Heart right ventricle (tissue), 16 donors: ENCODE results near the gene MRS2. TPM values are rescaled to one million over a fixed set of nuclear protein-coding genes. Genes with fewer than 3 reads are reported as not detected.

Source experiments
- ATAC-seq, 8 donors: fragments of 200-7000 bp; cut with Tn5 transposase; one replicate each; pipeline ENCODE4 v1.9.1; 2020; ENCODE audit warnings: mild to moderate bottlenecking in 8 of 8, moderate library complexity in 8 of 8, moderate number of reproducible peaks in 1 of 8
- DNase-seq, 2 donors: peaks; one replicate each; pipeline ENCODE4 v3.0.0-alpha.2; 2020
- H3K27ac ChIP-seq, 10 donors: fragments of 200-600 bp; sonication (generic) in 2 of 10; one replicate each; pipeline versions ENCODE4 v1.5.0 to v1.8.0; 2020 to 2022; ENCODE audit warnings: mild to moderate bottlenecking in 3 of 10
- H3K27me3 ChIP-seq, 7 donors: fragments of 200-600 bp; one replicate each; pipeline ENCODE4 v1.8.0; 2021 to 2022; ENCODE audit warnings: mild to moderate bottlenecking in 2 of 7
- H3K36me3 ChIP-seq, 9 donors: fragments of 200-600 bp; sonication (generic) in 1 of 9; one replicate each; pipeline versions ENCODE4 v1.5.0 to v1.8.0; 2020 to 2022; ENCODE audit warnings: mild to moderate bottlenecking in 2 of 9
- H3K4me1 ChIP-seq, 9 donors: fragments of 200-600 bp; sonication (generic) in 1 of 9; one replicate each; pipeline versions ENCODE4 v1.5.0 to v1.8.0; 2020 to 2022; ENCODE audit warnings: mild to moderate bottlenecking in 4 of 9
- H3K4me3 ChIP-seq, 10 donors: fragments of 200-600 bp; sonication (generic) in 2 of 10; one replicate each; pipeline versions ENCODE4 v1.5.0 to v1.8.0; 2020 to 2022; ENCODE audit warnings: mild to moderate bottlenecking in 7 of 10, moderate library complexity in 2 of 10
- H3K9me3 ChIP-seq, 11 donors: fragments of 200-600 bp in 10 of 11; sonication (generic) in 2 of 11; one replicate each; pipeline versions ENCODE4 v1.5.0 to v1.8.0; 2013 to 2022; ENCODE audit warnings: mild to moderate bottlenecking in 2 of 11, control low read depth in 1 of 11, moderate library complexity in 1 of 11
- WGBS, 2 donors: extraction: QIAGEN DNeasy Blood & Tissue Kit; methylation state at CpG; one replicate each; pipeline ENCODE4 v1.1.7; 2013; ENCODE audit warnings: inconsistent platforms in 1 of 2; 5-methylcytosine and 5-hydroxymethylcytosine counted together
- intact Hi-C, 10 donors: fragments of 100-400 bp; cut with DNase I; formaldehyde crosslinking; loops; one replicate each; pipeline versions ENCODE4 v1.11.1 to v1.14.2; 2022
- polyA plus RNA-seq, 2 donors: library from polyadenylated mRNA; stranded (reverse); fragments of 200-250 nt; gene quantifications; one replicate each; pipeline ENCODE4 v1.2.3, GENCODE V29; 2013
- total RNA-seq, 10 donors: library from RNA; stranded (reverse); fragmentation: NEBNext Ultra II Directional in 3 of 10; extraction: Animal tissue kit (Norgen Biotek cat#: 25700) in 3 of 10; gene quantifications; one replicate each; pipeline versions ENCODE4 v1.2.1 to v1.2.4, GENCODE V29; 2021 to 2023
- TF ChIP-seq, protein P1 (sequence below), 9 donors: fragments of 200-600 bp; sonication (generic) in 2 of 9; IDR thresholded peaks; one replicate each; pipeline versions ENCODE4 v1.5.0 to v1.8.0; 2021 to 2022; ENCODE audit warnings: antibody characterized with exemption in 9 of 9, mild to moderate bottlenecking in 5 of 9, moderate library complexity in 1 of 9
- donor health status: Arrhythmogenic right ventricular cardiomyopathy.
- donor health status: ischemic (EF 13 %, LVEDD 7.1; RV severe dilation, severe dysfunction).
- donor health status: healthy with polysubstance abuse.
- donor health status: DM: no; HTN: yes; CAD: no.
- donor health status: DM: no; HTN: no; CAD: no.
- donor health status: ischemic (EF 25% LVEDD 6.9; RV normal size, moderate dysfunction).
- donor health status: ischemic (EF 25% LVEDD 5.7; RV mildly dilated, moderate dysfunction).
- donor health status: healthy.
- donor health status: DM: yes; HTN: yes; CAD: no.
- donor health status: Ischemic cardiomyopathy.
- donor health status: ischemic (EF 35%, LVEDD 5.7; RV mildly dilated, moderate dysfunction).
- donor health status: nonischemic (EF 11% LVEDD 7.7; RV severe dilation, severe dysfunction).
- donor health status: DM: yes; HTN: yes; CAD: no.
- donor health status: PGD.
- donor health status: ischemic (EF 29% LVEDD 5.4; RV normal size, mild dysfunction).
- donor health status: nonischemic (EF 23%, LVEDD 6.1; RV moderate dilation, normal function).

The MRS2 gene
- total and polyA plus RNA-seq, 12 donors, result 18.5 to 68.6 (median 48.5) TPM

DNA sequence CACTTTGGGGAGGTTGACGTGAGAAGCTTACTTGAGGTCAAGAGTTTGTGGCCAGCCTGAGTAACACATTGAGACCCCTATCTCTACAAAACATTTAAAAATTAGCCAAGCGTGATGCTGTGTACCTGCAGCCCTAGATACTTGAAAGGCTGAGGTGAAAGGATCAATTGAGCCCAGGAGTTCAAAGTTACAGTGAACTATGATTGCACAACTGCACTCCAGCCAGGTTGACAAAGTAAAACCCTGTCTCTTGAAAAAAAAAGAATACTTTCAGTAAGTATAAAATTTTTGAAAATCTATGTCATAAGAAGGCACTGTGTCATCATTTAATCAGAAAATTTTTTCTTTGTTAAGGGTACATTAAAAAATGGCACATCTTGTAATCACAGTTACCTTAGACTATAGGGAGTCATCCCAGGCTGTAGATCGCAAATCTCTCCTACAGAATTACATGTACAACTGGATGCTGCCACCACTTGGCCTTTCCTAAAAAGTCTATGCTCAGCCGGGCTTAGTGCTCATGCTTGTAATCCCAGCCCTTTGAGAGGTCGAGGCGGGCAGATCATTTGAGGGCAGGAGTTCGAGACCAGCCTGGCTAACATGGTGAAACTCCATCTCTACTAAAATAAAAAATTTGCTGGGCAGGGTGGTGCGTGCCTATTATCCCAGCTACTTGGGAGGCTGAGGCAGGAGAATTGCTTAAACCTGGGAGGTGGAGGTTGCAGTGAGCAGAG is 17.0 kb upstream of the MRS2 start:
- intact Hi-C loops, result loop anchor here in 4 of 10 donors (5.0 kb wide), 1 partner anchor 103 kb away; no protein-coding TSS in a partner anchor
- TF ChIP-seq, protein P1, sequence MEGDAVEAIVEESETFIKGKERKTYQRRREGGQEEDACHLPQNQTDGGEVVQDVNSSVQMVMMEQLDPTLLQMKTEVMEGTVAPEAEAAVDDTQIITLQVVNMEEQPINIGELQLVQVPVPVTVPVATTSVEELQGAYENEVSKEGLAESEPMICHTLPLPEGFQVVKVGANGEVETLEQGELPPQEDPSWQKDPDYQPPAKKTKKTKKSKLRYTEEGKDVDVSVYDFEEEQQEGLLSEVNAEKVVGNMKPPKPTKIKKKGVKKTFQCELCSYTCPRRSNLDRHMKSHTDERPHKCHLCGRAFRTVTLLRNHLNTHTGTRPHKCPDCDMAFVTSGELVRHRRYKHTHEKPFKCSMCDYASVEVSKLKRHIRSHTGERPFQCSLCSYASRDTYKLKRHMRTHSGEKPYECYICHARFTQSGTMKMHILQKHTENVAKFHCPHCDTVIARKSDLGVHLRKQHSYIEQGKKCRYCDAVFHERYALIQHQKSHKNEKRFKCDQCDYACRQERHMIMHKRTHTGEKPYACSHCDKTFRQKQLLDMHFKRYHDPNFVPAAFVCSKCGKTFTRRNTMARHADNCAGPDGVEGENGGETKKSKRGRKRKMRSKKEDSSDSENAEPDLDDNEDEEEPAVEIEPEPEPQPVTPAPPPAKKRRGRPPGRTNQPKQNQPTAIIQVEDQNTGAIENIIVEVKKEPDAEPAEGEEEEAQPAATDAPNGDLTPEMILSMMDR (IDR thresholded peaks at IDR 0.05), result no peak
- DNase-seq (no peak), ATAC-seq (no peak)
- H3K4me3 ChIP-seq, result no peak overlapping the region
- 76 to 78% methylated on average over 8 of the region's 8 CpGs for WGBS, 2 donors
- H3K9me3 ChIP-seq, result no peaks in the 10 kb centered on the region
- H3K4me1 ChIP-seq, result no peaks in the 10 kb centered on the region
- H3K27ac ChIP-seq, result no peak overlapping the region
- H3K27me3 ChIP-seq, result peaks cover 0 to 12% (median 0%) of the 10 kb centered on the region in 7 donors
- no peaks in the 10 kb centered on the region for H3K36me3 ChIP-seq

DNA sequence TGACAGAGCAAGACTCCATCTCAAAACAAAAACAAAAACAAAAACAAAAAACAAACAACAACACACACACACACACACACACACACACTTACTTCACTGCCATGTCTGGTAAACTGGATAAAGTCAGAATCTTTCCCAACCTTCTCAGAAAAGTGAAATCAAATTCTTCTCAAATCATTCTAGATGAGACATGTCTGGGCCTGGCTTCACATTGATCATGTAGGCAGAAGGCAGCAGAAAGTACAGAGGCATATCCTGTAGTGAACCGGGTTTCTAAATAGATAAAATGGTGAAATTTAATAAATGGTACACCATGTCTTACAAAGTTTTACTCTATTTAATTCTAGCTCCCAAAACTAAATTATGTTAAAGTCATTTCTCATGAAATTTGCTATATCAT is 14.9 kb upstream of the MRS2 start:
- Histone ChIP-seq H3K36me3 (no peaks in the 10 kb centered on the region), H3K27me3 (peaks cover 0 to 12% (median 0%) of the 10 kb centered on the region in 7 donors), H3K4me3 (no peak overlapping the region), H3K9me3 (no peaks in the 10 kb centered on the region), H3K27ac (no peak overlapping the region), H3K4me1 (no peaks in the 10 kb centered on the region)
- no peak for DNase-seq
- intact Hi-C loops, result loop anchor here in 6 of 10 donors (2.0 to 5.0 kb wide), 3 partner anchors 103 to 106 kb away; no protein-coding TSS in a partner anchor
- ATAC-seq, result no peak
- TF ChIP-seq, protein P1 (IDR thresholded peaks at IDR 0.05), result no peak
- 84 to 89% methylated on average over 1 of the region's 1 CpG for whole genome bisulfite sequencing, 2 donors

- intact Hi-C loops, result loop anchor here in 3 of 10 donors (5.0 to 10.0 kb wide), 2 partner anchors 106 to 109 kb away; no protein-coding TSS in a partner anchor
- Histone ChIP-seq H3K27me3 (peaks cover 0 to 16% (median 4%) of the 10 kb centered on the region in 7 donors), H3K9me3 (no peaks in the 10 kb centered on the region), H3K36me3 (no peaks in the 10 kb centered on the region), H3K27ac (no peak overlapping the region), H3K4me3 (no peak overlapping the region), H3K4me1 (no peaks in the 10 kb centered on the region)
- ATAC-seq, result no peak
- DNase-seq, result no peak
- TF ChIP-seq, protein P1 (IDR thresholded peaks at IDR 0.05), result no peak
- WGBS, 2 donors, result 57 to 68% methylated on average over 2 of the region's 2 CpGs
Observed at GRCh38 chr6:24391208-24391607, 11.5 kb upstream of the MRS2 start.

DNA sequence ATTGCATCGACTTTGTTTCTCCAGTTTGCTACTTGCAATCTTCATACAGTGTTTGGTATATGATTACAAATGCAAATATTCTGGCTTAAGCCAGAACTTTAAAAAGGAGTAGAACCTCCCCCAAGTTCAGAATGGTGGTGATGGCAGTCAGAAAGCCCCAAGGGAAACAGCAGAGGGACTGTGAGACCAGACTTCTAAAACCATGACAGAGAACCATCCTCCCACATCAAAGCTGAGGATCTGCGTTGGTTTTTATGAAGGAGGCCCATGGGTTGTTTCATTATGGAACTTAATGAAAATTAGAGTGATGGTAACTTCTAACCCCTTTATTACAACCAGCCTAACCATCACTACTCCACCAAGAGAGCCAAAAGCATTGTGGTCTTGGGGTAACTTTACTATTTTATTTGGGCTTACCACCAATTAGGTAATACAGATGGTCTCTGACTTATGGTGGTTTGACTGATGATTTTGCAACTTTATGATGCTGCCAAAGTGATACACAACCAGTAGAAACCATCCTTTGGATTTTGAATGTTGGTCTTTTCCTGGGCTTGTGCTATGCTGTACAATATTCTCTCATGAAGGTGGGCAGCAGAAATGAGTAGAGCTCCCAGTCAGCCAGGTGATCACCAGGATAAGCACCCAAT is 10.9 kb upstream of the MRS2 start:
- WGBS, 2 donors, result 79 to 85% methylated on average over 2 of the region's 2 CpGs
- no peak for ATAC-seq
- Histone ChIP-seq H3K36me3 (no peaks in the 10 kb centered on the region), H3K4me1 (no peaks in the 10 kb centered on the region), H3K27me3 (peaks cover 0 to 18% (median 9%) of the 10 kb centered on the region in 7 donors), H3K27ac (no peak overlapping the region), H3K4me3 (no peak overlapping the region), H3K9me3 (peaks cover 0 to 4% (median 0%) of the 10 kb centered on the region in 11 donors)
- intact Hi-C loops, result loop anchor here in 3 of 10 donors (5.0 to 10.0 kb wide), 2 partner anchors 107 to 110 kb away; no protein-coding TSS in a partner anchor
- TF ChIP-seq, protein P1 (IDR thresholded peaks at IDR 0.05), result no peak
- no peak for DNase-seq
